Spinal cord (tissue), 10 donors: ENCODE measurements around the gene MYL1. TPM values are rescaled to one million over a fixed set of nuclear protein-coding genes. Genes with fewer than 3 reads are reported as not detected.

Experiments
- DNase-seq, 6 donors: peaks; one replicate each; pipeline versions ENCODE4 v3.0.0 to v3.0.0-alpha.2; 2013 to 2015; ENCODE audit warnings: low spot score in 6 of 6, low read depth in 4 of 6
- H3K27ac ChIP-seq: one replicate; pipeline ENCODE4 v1.5.1; 2013; ENCODE audit warnings: low read depth, low read length, control low read depth
- H3K27me3 ChIP-seq: one replicate; pipeline ENCODE4 v1.6.1; 2013; ENCODE audit warnings: low read length; ENCODE audit not compliant: control insufficient read depth, insufficient read depth
- H3K36me3 ChIP-seq: one replicate; pipeline ENCODE4 v1.6.1; 2013; ENCODE audit warnings: low read length; ENCODE audit not compliant: control insufficient read depth, insufficient read depth
- H3K4me1 ChIP-seq: one replicate; pipeline ENCODE4 v1.6.1; 2013; ENCODE audit warnings: low read length; ENCODE audit not compliant: control insufficient read depth, insufficient read depth
- H3K4me3 ChIP-seq: one replicate; pipeline ENCODE4 v1.5.1; 2013; ENCODE audit warnings: low read depth, low read length, control low read depth
- H3K9me3 ChIP-seq: one replicate; pipeline ENCODE4 v1.6.1; 2013; ENCODE audit warnings: low read length; ENCODE audit not compliant: control insufficient read depth, insufficient read depth
- WGBS: methylation state at CpG from one replicate; pipeline ENCODE4 v1.1.5; 2013; ENCODE audit warnings: missing lambda C conversion rate; ENCODE audit not compliant: insufficient coverage; 5-methylcytosine and 5-hydroxymethylcytosine counted together
- long read RNA-seq, 4 donors: transcript quantifications; one replicate each; lab custom pipeline, GENCODE V29; 2026
- polyA plus RNA-seq, 2 donors: library from polyadenylated mRNA; unstranded; fragments of 120-200 nt; gene quantifications; one replicate each; pipeline ENCODE4 v1.2.1, GENCODE V29; 2013; ENCODE audit not compliant: insufficient read length in 2 of 2
- total RNA-seq, 2 donors: library from RNA; depleted of rRNA in 1 of 2; stranded (reverse); fragments of 120-200 nt in 1 of 2; fragments of >200 nt in 1 of 2; gene quantifications; one replicate each; pipeline versions ENCODE4 v1.2.3 to v1.2.4, GENCODE V29; 2013 to 2014
- donor health status: healthy.

The MYL1 gene
- total RNA-seq (1 to 10 TPM; 3.3 to 3.6 TPM), polyA plus RNA-seq (10 to 100 TPM in 1 of 2 donors, 1 to 10 TPM in 1; 1.2 to 11.8 TPM)
- long read RNA-seq, donor 1, partial matches to known transcripts: 0 of 5 reads
- long read RNA-seq, donor 1, other reads (novel, unspliced or antisense): 0 of 5 reads
- long read RNA-seq, donor 2, partial matches to known transcripts: 0 of 1 reads
- long read RNA-seq, donor 2, other reads (novel, unspliced or antisense): 0 of 1 reads
- long read RNA-seq, donor 3, partial matches to known transcripts: 0 of 6 reads
- long read RNA-seq, donor 3, other reads (novel, unspliced or antisense): 0 of 6 reads
- long read RNA-seq, donor 4: 0 reads

GRCh38 chr2:210315015-210315788 is at the start of gene MYL1:
TSS of gene MYL1 (minus strand) at chr2:210315174. CDS start at chr2:210315042, 132 bp downstream.
- Histone ChIP-seq H3K9me3 (no peaks in the 10 kb centered on the region), H3K4me3 (no peak within 1 kb of the TSS), H3K36me3 (no peaks in the 10 kb centered on the region), H3K27me3 (no peaks in the 10 kb centered on the region), H3K27ac (no peak within 1 kb of the TSS), H3K4me1 (no peaks in the 10 kb centered on the region)
- no peak for DNase-seq
- WGBS: 71% methylated on average over 1 of the region's 5 CpGs

DNA sequence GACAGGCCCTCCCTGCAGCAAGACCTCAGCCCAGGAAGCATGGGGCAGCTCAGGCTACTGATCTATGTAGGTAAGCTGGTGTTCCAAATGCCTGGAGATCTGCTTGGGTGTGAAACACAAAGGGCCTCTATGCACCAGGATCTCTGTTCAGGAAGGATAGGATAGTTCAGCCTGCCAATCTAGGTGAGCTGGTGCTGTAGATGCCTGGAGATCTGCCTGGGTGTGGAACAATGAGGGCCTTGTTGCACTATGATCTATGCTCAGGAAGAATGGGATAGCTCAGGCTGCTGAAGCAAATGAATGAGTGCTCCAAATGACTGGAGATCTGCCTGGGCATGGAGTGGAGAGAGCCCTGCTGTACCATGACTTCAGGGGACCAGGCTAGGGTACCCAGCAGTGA is 48.9 kb upstream of the MYL1 start:
- Histone ChIP-seq H3K4me1 (no peaks in the 10 kb centered on the region), H3K36me3 (no peaks in the 10 kb centered on the region), H3K4me3 (no peak overlapping the region), H3K27me3 (no peaks in the 10 kb centered on the region), H3K27ac (no peak overlapping the region), H3K9me3 (no peaks in the 10 kb centered on the region)
- no peak for DNase-seq

DNA sequence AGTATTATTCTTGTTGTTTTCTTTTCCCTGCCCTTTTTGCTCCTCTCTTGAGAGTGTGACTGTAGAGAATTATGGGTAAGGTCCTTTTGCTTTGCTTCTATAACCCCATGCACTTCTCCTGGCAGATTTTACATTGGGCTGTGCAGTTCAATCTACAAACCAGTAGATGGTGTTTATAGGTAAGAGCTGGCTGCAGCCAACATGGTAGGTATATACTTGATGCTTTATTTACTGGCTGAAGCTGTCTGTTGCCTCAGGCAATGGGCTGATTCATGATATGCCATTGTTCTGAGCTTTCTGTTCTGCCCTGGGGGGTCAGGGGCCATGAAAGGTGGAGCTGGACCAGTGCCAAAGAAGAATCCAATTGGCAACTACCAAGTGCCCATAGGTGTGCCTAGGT is 48.3 kb upstream of the MYL1 start:
- Histone ChIP-seq H3K36me3 (no peaks in the 10 kb centered on the region), H3K4me1 (no peaks in the 10 kb centered on the region), H3K9me3 (no peaks in the 10 kb centered on the region), H3K27me3 (no peaks in the 10 kb centered on the region), H3K4me3 (no peak overlapping the region), H3K27ac (no peak overlapping the region)
- DNase-seq: no peak

DNA sequence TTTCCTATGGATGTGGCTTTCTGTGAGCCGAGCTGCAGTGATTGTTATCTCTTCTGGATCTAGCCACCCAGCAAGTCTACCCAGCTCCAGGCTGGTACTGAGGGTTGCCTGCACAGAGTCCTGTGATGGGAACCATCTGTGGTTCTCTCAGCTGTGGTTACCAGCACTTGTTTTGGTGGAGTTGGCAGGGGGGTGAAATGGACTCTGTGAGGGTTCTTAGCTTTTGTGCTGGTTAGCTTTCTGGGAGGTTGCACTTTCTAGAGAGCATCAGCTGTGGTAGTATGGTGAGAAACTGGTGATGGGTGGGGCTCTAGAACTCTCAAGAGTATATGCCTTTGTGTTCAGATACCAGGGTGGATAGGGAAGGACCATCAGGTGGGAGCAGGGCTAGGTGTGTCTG is 45.4 kb upstream of the MYL1 start:
- no peak overlapping the region for H3K4me3 ChIP-seq
- H3K36me3 ChIP-seq: no peaks in the 10 kb centered on the region
- no peaks in the 10 kb centered on the region for H3K4me1 ChIP-seq
- no peak for DNase-seq
- H3K9me3 ChIP-seq: no peaks in the 10 kb centered on the region
- H3K27me3 ChIP-seq: no peaks in the 10 kb centered on the region
- 67% methylated on average over 1 of the region's 1 CpG for WGBS
- no peak overlapping the region for H3K27ac ChIP-seq

- no peaks in the 10 kb centered on the region for H3K9me3 ChIP-seq
- H3K4me3 ChIP-seq: no peak overlapping the region
- no peak overlapping the region for H3K27ac ChIP-seq
- H3K4me1 ChIP-seq: no peaks in the 10 kb centered on the region
- WGBS: 58% methylated on average over 3 of the region's 3 CpGs
- H3K36me3 ChIP-seq: no peaks in the 10 kb centered on the region
- no peak for DNase-seq
- no peaks in the 10 kb centered on the region for H3K27me3 ChIP-seq
Measured at GRCh38 chr2:210356944-210357343, 42.0 kb upstream of the MYL1 start.

- Histone ChIP-seq H3K4me1 (no peaks in the 10 kb centered on the region), H3K27me3 (no peaks in the 10 kb centered on the region), H3K4me3 (no peak overlapping the region), H3K27ac (no peak overlapping the region), H3K9me3 (no peaks in the 10 kb centered on the region), H3K36me3 (no peaks in the 10 kb centered on the region)
- DNase-seq: no peak
- no CpG with 5 or more reads among the region's 2 CpGs for WGBS
Measured at GRCh38 chr2:210337159-210337558, 22.2 kb upstream of the MYL1 start.

DNA sequence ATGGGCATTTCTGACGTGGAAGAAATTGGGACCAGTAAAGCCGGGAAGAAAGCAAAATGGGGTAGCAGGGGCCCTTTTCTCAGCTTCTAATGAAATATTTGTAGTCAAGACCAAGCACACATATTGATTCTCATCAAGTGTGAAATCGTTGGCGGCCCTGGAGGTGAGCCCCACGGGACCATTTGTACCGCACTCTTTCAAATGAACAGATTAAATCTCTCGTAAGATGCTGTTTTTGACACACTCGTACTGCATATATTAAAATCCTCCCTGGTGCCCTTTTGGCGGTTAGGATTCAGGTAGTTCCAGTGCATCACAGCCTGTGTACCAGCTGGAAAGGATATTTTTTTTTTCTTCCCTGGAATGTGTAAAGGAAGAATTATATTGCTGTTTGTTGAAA is 9.9 kb upstream of the MYL1 start:
- H3K27ac ChIP-seq: no peak overlapping the region
- H3K36me3 ChIP-seq: no peaks in the 10 kb centered on the region
- no peaks in the 10 kb centered on the region for H3K27me3 ChIP-seq
- peak in 1 of 6 donors; percentile 54 for DNase-seq
- no peaks in the 10 kb centered on the region for H3K9me3 ChIP-seq
- H3K4me3 ChIP-seq: no peak overlapping the region
- H3K4me1 ChIP-seq: no peaks in the 10 kb centered on the region
- WGBS: 56% methylated on average over 5 of the region's 9 CpGs

- WGBS: 53% methylated on average over 4 of the region's 4 CpGs
- Histone ChIP-seq H3K27ac (no peak overlapping the region), H3K27me3 (no peaks in the 10 kb centered on the region), H3K4me3 (no peak overlapping the region), H3K4me1 (no peaks in the 10 kb centered on the region), H3K9me3 (no peaks in the 10 kb centered on the region), H3K36me3 (no peaks in the 10 kb centered on the region)
- DNase-seq: no peak
Measured at GRCh38 chr2:210324458-210324857, 9.5 kb upstream of the MYL1 start.

- no peaks in the 10 kb centered on the region for H3K36me3 ChIP-seq
- no peaks in the 10 kb centered on the region for H3K27me3 ChIP-seq
- no peak overlapping the region for H3K4me3 ChIP-seq
- no peak for DNase-seq
- no peaks in the 10 kb centered on the region for H3K9me3 ChIP-seq
- H3K27ac ChIP-seq: no peak overlapping the region
- no peaks in the 10 kb centered on the region for H3K4me1 ChIP-seq
- 79% methylated on average over 4 of the region's 4 CpGs for WGBS
Measured at GRCh38 chr2:210323003-210323402, 8.0 kb upstream of the MYL1 start.

DNA sequence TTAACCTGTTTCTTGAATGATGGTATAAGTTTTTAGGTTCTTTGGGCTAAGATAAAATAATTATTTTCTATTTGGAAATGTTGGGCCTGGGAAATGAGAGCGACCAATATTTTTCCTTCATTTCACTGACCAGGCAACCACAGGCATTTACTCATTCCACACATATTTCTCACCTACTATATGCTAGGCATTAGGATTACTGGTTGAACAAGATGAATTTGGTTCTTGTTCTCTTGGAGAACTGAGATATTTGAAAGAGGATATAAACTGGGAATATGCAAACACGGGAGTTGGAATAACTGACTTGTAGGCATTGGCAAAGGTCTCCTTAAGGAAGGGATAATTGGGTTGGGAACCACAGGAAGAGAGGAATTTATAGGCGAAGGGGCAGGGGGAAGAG is 3.9 kb upstream of the MYL1 start:
- Histone ChIP-seq H3K9me3 (no peaks in the 10 kb centered on the region), H3K4me3 (no peak overlapping the region), H3K27me3 (no peaks in the 10 kb centered on the region), H3K4me1 (no peaks in the 10 kb centered on the region), H3K27ac (no peak overlapping the region), H3K36me3 (no peaks in the 10 kb centered on the region)
- no peak for DNase-seq
- 79% methylated on average over 2 of the region's 3 CpGs for WGBS
